NCI-H1930 (cell line): Measurements from ENCODE around the gene COL11A2.
"Not testable (repeated sequence)": the region's sequence is repeated elsewhere in the genome, so short reads cannot be mapped to it uniquely, and the experiment has no call there.

Experiments used
- DNase-seq, 2 experiments: peaks; one replicate each; lab custom pipeline; 2025; lab: John Stamatoyannopoulos, UW

Gene COL11A2

DNA sequence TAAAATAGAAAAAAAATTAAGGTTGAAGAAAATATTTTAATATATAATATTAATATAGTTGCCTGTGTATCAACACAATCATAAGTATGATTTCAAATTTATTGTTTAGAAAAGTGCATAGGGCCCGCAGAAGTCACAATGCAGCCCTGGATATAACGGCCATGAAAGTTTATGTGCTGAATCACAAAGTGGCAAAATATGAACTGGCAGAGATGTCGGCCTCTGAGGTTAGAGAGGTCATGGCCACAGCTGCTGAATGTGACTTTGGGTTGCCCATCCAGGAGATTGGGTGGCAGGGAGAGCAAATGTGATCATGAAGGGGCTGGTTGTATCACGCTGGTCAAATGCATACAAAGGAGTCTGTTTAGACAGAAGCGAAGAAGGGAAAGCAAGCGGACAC lies 35.7 kb downstream of the COL11A2 start:
- no peak for DNase-seq

DNA sequence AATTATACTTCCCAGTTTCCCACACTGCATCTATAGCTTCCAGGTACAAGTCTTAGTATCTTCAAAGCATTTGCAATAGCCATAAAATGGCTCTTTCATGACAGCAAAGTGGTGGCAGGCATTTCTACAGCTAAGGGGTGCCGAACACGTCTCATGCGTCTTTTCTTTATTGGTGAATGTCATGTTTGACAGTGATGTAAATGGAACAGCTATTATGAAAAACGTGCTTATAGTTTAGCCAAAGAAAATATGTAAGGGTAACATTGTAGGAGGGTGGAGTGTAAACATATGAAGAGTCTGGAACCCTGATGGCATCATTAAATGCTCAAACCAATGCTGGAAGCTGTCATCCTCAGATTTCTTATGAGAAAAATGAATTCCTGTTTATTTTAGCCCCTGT lies 37.9 kb downstream of the COL11A2 start:
- no peak for DNase-seq

GRCh38 chr6:33151050-33151449 lies 41.2 kb downstream of the COL11A2 start:
- DNase-seq, result no peak

DNA sequence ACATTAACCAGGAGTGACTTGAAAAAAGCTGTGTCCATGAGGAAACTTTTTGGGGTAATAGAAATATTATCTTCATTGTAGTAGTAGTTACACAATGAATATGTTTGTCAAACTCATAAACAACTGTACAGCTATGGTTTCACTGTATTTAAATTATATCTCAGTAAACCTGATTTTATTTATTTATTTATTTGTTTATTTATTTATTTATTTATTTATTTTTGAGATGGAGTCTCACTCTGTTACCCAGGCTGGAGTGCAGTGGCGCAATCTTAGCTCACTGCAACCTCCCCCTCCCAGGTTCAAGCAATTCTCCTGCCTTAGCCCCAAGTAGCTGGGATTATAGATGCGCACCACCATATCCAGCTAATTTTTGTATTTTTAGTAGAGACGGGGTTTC lies 41.7 kb downstream of the COL11A2 start:
- DNase-seq, result not testable (repeated sequence)

DNA sequence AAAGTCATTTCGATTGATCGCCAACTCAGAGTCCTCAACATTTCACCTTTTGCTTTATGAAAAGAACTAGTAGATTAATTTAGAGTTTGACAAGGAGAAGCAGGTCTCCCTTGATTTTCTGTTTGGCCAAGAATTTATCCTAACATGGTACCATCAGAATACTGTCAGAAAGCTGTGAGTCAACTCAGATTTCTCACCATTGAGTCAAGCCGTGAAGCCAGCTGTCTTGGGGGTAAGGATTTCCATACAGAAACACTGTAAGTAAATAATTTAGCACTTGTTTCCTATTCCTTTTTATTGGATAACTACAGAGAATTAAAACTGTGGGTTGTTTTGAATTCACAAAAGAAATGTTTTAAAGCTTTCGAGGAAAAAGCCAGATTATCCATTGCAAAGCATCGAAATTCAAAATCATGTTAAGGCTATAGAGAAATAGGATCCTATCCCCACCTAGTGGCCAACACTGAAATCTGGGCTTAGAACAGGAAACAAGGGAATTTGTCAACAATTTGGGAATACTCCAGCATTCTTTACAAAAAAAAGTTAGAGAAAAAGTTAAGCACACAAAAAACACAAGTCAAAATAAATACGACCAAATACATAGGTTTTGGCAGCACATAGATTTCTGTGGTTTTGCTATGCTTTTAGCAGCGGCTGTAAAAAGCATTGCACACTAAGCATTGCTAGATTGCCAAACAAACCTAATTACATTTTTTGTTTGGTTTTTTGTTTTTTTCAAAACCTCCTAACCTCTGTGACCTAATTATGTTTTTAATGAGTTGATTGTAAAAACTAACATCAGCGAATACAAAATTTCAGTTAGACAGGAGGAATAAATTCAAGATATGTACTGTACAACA lies 44.2 kb downstream of the COL11A2 start:
- DNase-seq, result peak in 1 of 2 experiments; percentile 12

DNA sequence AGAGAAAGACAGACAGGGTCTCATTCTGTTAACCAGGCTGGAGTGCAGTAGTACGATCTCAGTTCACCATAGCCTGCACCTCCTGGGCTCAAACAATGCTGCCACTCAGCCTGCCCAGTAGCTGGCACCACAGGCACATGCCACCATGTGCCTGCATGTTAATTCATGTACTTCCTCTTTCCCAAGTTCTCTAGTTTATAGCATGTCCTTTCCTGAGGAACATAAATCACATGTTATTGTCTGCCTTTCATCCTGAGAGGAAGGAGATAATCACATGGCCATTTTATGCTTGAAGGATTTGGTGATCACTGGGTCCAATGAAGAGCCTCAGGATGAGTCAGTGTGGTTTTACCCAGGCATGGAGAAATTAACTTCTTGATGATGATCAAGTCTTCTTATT lies 47.9 kb downstream of the COL11A2 start:
- no peak for DNase-seq

DNA sequence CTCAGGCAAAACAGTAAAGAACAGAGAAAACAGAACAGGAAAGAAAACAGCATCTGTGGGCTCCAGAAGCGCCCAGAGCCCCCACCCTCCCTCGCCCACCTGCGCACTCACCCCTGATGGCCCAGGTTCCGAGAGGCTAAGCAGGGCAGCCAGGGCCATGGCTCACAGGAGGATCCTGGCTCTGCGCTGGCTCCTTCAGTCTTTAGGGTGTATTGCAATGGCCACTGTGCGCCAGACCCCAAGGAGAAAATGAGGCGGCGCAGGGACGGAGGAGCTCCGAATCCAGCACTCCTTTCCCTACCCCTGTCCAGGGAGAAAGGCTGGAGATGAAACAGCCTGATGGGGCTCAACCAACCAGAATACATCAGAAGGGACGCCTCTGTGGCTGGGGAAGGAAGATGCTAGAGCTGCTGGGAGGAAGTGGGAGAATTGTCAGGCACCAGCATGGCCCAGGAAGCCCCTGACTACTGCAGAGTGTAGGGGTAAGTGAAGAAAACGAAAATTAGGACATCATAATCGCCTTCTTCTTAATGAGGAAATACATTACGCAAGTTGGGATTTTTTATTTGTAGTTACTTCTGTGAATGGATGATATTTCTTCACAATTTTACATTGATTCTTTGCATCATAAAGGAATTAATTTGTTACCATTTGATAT lies 49.0 kb downstream of the COL11A2 start:
- DNase-seq, result no peak

DNA sequence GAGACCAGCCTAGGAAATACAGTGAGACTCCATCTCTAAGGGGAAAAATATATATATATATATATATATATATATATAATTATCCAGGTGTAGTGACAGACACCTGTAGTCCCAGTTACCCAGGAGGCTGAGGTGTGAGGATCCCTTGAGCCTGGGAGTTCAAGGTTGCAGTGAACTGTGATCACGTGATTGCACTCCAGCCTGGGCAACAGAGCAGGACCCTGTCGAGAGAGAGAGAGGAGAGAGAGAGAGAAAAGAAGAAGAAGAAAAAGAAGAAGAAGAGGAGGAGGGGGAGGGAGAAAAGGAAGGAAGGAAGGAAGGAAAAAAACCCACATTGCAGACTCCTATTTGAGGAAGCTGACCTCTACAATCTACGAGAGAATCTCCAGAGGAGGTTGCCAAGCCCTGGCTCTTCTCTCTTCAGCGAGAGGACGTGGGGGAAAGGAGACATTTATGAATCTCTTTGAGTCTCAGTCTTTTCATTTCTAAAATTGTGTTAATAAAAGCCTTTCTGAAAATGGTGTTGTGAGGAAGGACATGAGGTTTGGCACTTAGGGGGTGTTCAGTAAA lies 49.7 kb downstream of the COL11A2 start:
- DNase-seq, result no peak

- no peak for DNase-seq
Observed at GRCh38 chr6:33140556-33140955, 51.7 kb downstream of the COL11A2 start.

- no peak for DNase-seq
Observed at GRCh38 chr6:33139596-33140206, 52.6 kb downstream of the COL11A2 start.

- DNase-seq, result no peak
Observed at GRCh38 chr6:33136310-33136900, 55.9 kb downstream of the COL11A2 start.

- DNase-seq, result no peak
Observed at GRCh38 chr6:33132081-33132524, 60.2 kb downstream of the COL11A2 start.

GRCh38 chr6:33128318-33128717 lies 63.9 kb downstream of the COL11A2 start:
- DNase-seq, result no peak

- DNase-seq, result peak in 1 of 2 experiments; percentile 70
Observed at GRCh38 chr6:33126101-33126714, 66.1 kb downstream of the COL11A2 start.

DNA sequence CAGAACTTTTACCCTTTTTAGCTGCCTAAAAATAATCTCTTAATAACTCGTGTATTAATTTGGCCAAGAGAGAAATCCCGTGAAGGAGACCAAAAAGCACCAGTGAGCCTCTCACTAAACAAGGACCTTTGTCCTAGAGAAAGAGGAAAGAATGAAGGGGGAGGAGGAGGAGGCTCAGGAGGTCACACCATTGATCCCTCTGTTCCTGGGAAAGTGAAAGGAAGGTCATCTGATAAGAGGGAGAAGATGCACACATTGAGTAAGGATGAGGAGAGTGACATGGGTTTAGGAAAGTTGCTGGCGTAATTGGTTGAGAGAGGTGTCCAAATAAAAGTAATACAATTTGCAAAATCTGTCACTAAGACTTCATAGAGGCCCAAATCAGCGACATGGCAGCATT lies 67.3 kb downstream of the COL11A2 start:
- DNase-seq, result no peak

DNA sequence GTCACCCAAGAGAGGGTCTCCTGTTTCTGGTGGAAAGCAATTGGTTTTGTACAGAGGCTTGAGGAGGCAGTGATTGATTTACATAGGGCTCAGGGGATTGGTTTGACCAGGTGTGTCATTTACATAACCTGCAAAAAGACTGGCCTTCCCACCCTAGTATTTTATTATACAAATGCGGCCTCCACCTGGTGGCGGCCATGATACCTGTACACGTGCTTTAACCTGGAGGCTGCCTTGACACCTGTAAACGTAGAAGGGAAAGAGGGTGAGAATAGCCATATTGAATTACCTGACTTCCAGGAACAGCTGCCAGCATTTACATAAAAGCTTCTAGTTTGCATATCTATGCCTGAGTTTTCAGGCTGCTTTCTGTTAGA lies 67.8 kb downstream of the COL11A2 start:
- no peak for DNase-seq

DNA sequence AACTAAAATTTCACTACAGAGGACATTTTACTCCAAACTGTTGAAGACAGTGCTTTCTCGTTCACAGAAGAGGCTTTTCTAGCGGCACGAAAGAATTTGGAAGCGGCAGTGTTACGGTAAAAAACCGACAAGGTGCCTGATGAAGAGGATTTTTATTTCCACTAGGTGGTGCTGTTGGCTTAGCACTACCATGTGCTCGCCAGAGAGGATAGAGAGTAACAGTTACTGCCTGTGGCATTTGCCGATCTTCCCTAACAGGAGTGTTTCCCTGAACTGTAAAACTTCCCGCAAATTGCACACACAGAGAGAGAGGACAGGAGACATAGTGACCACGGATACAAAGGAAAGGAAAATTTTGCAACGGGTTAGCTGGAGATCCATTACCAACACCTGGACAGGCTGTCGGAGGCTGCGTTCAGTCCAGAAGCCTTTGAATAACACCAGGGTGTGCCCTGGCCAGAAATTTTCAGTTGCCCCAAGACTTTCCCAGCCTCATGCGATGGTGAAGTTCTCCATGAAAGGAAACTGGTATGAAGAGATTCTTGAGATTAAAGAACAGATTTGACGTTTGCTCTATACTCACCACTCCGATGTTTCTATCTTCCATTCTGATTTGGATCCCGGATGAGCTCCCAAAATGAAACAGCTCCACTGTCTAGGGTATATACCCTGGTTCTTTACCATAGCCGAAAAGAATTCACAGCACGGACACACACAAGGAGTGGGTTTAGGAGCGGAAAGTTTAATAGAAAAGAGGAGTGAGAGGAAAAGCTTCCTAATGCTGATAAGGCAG lies 68.3 kb downstream of the COL11A2 start:
- DNase-seq, result no peak

GRCh38 chr6:33123181-33123580 lies 69.1 kb downstream of the COL11A2 start:
- no peak for DNase-seq

GRCh38 chr6:33120001-33120400 lies 72.3 kb downstream of the COL11A2 start:
- DNase-seq, result no peak

DNA sequence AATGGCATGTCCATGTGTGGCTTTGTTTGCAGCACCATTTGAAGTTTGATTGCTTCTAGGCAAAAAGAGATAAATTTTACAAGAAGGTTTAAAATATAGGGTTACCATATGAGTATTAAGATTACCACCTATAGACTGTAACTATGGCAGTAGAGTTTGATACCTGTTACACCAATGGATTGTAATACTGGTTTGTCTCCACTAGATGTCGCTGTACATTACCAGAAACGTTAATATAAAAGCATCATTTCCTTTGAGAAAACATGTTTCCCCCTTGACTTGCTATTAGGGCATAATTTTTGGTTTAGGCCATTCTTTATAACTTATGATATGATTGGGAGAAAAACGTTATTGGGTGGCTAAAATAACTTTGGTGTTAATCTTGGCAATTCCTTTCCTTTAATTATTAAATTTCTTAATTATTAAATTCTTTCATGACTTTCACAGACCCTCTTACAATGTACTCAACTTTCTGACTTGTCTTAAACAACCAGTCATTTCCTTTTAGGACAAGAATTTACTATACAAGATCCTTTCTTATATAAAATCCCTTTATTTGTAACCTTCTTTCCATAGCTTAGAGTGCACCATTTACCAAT lies 73.6 kb downstream of the COL11A2 start:
- peak in 1 of 2 experiments; percentile 51 for DNase-seq
